CD4-positive, alpha-beta T cell treated with Interleukin-6 at 100 ng/mL for 8 hours (primary cell): ENCODE measurements around the gene THUMPD2.
"Not testable (repeated sequence)": the region's sequence is repeated elsewhere in the genome, so short reads cannot be mapped to it uniquely, and the experiment has no call there.

Source experiments
- DNase-seq: peaks from one replicate; pipeline ENCODE4 v3.0.0-alpha.2; 2020; ENCODE audit warnings: mixed read lengths, low spot score

Gene THUMPD2, protein sequence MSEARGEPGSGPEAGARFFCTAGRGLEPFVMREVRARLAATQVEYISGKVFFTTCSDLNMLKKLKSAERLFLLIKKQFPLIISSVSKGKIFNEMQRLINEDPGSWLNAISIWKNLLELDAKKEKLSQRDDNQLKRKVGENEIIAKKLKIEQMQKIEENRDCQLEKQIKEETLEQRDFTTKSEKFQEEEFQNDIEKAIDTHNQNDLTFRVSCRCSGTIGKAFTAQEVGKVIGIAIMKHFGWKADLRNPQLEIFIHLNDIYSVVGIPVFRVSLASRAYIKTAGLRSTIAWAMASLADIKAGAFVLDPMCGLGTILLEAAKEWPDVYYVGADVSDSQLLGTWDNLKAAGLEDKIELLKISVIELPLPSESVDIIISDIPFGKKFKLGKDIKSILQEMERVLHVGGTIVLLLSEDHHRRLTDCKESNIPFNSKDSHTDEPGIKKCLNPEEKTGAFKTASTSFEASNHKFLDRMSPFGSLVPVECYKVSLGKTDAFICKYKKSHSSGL

DNA sequence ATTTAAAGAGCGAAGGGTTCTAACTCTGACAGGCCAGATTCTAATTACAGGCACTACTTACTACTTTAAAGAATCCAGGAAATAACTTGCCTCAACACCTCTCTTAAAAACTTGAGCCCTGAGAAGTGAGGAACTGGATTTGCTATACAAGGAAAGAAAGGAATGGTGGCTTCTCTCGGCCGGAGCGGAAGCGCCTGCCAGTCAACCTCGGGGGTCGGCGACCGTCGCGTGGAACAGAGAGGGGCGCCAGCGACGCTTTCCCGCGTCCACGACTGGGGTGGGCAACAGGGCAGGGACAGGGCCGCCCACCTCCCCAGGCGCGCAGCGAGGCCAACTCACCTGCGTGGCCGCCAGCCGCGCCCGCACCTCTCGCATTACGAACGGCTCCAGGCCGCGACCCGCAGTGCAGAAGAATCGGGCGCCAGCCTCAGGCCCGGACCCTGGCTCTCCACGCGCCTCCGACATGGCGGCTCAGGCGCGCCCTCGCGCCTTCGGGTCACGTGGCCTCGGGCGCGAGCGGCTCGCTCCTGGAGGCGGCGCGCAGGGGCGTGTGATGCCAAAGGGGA is at the start of gene THUMPD2:
THUMPD2 (minus strand) TSS at position 484 of the 566 bp plus-strand sequence; CDS start at position 465, 19 bp downstream.
- DNase-seq: peak; percentile 46

DNA sequence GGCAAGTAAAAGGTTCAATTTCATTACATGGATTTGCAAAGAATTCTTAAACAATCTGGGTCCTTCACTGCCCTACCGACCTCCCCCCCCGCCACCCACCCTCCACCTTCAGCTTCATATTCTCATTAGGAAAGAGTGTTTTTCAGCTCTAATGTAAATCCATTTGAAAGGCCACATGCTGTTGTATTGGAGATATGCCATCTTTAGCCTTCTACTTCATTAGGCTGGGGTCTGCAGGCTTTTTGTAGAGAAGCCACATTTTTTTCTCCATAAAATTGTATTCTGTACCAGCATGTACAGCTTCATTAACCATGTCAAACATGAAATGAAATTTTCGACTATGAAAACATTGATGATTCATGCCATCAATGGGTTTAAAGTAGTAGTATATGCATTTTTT is 42.8 kb upstream of the THUMPD2 start:
- no peak for DNase-seq

DNA sequence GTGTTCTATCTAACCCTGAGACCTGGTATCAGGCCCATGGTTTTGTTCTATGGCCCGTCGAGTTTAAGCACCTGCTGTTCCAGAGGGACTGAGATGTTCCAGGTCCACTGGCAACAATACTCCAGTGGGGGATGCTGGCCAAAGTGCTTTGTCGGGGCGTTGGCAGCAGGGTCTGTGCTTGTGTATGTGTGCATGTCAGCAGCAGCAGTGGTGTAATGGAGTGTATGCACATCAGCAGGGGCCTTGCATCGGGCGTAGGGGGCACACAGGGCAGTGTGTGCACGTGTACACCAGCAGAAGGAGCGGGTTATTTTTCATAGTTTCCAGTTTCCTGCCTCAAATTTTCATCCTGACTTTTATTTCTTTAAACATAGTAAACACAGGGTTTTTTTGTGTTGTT is 37.8 kb upstream of the THUMPD2 start:
- DNase-seq: no peak

DNA sequence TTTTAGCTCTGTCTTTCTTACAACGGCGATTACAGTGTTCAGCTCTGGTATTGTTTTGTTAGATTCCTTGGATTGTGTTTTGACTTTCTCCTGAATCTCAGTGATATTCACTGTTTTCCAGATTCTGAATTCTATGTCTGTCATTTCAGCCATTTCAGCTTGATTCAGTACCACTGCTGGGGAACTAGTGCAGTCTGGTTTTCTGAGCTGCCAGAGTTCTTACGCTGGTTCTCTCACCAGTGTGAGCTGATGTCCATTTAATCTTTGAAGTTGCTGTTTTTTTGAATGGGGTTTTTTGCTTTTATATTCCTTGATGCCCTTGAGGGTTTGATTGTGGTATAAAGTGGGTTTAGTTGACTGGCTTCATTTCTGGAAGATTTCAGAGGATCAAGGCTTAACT is 37.4 kb upstream of the THUMPD2 start:
- no peak for DNase-seq

DNA sequence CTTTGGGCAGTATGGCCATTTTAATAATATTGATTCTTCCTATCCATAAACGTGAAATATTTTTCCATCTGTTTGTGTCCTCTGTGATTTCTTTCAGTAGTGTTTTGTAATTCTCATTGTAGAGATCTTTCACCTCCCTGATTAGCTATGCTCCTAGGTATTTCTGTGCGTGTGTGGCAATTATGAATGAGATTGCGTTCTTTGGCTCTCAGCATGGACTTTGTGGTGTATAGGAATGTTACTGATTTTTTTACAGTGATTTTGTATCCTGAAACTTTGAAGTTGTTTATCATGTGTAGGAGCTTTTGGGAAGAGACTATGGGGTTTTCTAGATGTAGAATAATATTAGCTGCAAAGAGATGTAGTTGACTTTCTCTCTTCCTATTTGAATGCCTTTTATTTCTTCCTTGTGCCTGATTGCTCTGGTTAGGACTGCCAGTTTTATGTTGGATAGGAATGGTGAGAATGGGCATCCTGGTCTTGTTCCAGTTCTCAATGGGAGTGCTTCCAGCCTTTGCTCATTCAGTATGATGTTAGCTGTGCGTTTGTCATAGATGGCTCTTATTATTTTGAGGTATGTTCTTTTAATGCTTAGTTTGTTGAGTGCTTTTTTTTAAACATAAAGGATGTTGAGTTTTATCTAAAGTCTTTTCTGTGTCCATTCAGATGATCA is 27.0 kb upstream of the THUMPD2 start:
- DNase-seq: no peak

DNA sequence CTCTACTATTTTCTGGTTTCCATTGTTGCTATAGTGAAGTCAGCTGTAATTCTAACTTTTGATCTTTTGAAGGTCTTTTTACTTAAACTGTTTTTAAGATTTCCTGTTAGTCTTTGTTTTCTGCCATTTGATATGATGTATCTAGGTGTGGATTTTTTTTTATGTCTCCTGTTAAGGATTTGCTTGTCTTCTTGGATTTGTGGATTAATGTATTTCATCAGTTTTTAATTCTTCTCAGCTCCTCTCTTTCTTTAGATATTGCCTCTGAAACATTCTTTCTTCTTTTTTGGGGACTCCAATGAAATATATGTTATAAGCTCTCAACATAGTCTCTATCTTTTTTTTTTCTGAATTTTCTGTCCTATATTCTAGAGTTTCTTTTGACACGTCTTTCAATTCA is 24.8 kb upstream of the THUMPD2 start:
- DNase-seq: no peak

DNA sequence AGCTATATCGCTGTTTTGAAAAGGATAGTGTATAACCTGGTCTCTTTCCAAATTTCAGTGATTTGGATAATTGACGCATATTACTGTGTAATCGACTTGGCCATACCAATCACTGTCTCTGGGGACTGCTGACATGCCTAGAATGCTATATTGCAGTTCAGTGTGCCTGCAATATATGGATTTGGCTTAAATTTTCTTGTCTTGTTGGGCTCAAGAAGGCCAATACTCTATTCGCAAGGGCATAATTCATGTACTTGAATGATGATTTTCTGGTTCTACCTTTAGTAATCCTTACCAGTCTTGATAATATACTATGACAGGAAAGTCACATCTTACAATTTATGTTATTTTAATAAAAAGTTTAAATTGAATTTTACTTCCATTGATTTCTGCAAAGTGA is 21.7 kb upstream of the THUMPD2 start:
- DNase-seq: no peak

DNA sequence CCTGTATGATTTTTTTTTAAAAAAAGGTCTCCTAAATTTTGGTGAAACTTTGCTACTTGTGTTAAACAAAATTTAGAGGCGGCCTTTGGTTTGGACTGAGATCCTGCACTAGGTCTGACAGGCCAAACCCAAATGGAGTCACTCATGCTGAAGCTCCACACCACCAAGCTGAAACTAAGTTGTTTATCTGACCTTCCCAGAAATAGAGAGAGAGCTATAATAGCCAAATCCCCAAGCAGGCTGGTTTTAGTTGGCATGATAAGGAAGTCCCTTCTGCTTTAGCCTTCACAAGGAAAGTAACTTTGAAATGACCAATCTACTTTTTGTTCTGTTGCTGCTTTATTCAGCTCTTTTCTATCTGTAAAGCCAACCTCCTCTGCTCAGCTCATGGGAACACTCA is 17.1 kb upstream of the THUMPD2 start:
- DNase-seq: no peak

DNA sequence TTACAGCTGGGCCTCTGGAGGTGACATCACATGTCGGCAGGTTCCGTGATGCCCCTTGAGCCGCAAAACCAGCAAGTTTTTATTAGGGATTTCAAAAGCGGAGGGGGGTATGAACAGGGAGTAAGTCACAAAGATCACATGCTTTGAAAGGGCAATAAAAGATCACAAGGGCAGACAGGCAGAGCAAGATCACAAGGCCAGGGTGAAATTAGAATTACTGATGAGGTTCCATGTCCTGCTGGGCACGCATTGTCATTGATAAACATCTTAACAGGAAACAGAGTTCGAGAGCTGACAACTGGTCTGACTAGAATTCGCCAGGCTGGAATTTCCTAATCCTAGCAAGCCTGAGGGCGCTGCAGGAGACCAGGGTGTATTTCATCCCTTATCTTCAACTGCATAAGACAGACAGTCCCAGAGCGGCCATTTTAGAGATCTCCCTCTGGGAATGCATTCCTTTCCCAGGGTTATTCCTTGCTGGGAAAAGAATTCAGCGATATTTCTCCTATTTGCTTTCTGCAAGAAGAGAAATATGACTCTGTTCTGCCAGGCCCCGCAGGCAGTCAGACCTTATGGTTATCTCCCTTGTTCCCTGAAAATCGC is 11.3 kb upstream of the THUMPD2 start:
- DNase-seq: not testable (repeated sequence)

DNA sequence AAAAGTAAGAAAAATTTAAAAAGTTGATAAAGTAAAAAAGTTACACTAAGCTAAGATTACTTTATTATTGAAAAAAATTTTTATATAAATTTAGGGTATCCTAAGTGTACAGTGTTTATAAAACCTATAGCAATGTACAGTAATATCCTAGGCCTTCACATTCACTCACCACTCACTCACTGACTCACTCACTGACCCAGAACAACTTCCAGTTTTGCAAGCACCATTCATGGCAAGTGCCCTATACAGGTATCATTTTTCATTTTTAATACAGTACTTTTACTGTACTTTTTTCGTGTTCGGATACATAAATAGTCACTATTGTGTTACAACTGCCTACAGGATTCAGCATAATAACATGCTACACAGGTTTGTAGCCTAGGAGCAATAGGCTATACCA is 8.9 kb upstream of the THUMPD2 start:
- no peak for DNase-seq

DNA sequence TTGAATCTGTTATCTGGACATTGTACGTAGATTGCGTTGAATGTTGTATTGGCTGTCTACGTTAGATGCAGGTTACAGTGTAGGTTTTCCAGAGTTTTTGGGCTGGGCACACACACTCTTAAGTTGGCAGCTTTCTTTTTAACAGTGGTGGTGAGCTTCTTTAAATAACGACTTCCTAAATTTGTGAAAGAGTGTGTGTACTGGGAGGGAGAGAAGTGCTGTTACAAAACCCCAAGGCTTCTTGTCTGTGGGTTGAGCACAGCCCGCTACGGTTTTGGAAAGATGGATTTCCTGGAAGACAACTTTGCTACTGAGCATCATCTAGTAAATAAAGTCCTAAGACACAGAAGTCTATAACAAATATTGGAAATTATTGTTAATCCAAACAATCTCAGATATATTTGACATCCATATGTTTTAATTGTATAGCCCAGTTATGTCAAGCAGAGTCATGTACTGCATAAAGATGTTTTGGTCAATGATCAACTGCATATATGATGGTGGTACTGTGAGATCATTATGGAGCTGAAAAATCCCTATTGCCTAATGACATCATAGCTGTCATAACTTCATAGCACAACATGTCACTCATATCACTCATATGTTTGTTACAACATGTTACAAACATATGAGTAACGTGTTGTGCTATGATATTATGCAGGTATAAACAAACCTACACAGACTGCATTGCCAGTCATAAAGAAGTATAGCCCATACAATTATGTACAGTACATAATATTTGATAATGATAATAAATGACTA is 7.9 kb upstream of the THUMPD2 start:
- no peak for DNase-seq

DNA sequence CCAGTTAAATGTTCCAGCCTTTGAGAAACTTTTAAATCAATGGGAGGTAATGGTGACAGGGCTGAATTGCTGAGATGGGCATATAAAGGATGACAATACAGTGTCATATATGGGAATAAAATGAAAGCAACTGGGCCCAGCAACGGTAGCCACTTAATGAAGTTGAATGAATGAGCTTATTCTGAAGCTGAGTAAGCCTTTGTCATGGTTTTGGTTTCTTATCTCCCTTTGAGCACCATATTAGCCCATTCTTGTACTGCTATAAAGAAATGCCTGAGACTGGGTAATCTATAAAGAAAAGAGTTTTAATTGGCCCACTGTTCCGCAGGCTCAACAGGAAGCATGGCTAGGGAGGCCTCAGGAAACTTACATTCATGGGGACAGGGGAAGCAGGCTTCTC is 3.5 kb upstream of the THUMPD2 start:
- no peak for DNase-seq

DNA sequence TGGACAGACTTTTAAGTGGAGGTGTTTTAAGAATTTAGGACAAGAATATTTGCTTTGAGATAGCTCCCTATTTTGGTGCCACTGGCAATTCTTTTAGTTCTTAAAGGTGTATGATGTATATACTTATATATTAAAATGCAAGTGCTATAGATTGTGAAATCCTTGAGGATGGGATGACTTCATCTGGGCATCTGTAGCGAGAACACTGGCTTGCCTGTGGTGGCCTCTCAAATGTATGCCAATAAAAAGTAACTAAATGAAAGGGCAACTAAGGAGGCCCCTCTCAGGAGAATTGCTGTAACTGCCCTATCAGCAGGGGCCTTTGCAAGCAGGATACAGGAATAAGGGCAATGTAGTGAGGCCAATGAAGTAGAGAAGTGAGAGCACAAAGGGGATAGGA is 2.6 kb upstream of the THUMPD2 start:
- no peak for DNase-seq

DNA sequence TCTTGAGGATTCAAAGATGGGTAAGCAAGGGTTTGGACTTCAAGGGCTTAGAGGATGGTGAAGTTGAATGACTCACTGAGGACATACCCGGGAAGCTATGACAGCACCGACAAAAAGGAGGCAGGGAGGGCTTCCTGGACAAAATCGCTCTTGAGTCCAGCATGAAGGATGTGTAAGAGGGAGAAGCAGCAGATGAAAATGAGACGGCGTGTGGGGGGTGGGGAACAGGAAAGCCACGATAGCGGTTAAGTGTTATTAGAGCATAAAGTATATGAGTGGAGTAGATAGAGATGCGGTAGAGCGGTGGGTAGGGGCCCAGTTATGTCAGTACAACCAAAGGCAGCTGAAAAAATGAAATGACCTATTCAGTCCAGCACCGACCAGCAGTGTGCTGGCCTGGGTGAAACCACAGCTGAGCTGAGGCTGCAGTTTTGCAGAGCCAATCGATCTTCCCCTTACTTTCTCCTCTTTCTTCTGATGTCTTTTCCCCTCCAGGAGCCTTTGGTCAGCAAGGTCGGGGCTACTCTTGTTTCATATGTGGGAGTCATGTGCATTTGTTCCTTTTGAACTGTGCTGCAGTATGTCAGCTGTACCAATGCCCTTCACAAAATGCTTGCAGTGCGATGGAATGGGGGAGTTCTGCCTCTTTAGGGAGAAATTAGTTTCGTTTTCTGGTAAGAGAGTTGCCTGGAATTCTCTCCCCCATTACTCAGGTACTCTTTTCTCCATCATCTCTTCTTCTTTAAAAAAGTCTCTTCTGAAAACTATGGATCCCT is 2.0 kb upstream of the THUMPD2 start:
- DNase-seq: peak; percentile 1

DNA sequence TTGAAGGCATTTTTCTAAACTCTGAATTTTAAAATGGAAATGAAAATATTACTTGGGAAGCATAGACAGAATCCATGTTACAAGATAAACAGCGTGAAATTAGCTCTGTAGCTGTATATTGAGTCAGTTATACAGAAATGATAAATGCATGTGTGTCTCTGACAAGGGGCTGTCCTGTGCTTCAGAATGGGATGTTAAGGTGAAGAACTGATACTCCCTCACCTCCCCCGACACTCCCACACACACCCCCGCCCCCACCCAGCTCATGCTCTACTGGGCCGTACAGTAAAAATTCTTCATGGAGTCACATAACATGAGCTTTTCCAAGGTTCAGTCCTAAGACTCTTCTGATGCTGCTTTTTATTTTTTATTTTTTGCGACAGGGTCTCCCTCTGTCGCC is 869 bp upstream of the THUMPD2 start:
- DNase-seq: no peak

DNA sequence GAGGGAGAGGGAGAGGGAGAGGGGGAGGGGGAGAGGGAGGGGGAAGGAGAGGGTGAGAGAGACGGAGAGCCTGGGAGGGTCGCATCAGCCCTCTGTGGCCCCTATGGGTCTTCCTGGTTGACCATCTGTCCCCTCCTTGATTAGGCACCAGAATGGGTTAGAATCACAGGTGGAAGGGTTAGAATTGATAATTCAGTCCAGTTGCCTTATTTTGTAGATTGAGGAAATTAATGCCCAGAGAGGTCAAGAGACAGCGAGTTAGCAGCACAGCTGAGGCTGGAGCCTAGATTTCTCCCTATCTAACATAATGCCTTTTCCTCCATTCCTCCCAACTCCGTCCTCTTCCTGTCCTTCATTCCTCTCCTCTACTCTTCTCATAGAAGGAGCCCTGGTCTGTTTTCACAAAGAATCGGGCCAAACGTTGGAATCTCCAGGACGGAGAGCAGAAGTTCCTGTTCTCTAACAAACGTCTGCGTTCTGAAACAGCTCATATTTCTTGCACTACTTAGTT is 338 bp upstream of the THUMPD2 start:
- no peak for DNase-seq

DNA sequence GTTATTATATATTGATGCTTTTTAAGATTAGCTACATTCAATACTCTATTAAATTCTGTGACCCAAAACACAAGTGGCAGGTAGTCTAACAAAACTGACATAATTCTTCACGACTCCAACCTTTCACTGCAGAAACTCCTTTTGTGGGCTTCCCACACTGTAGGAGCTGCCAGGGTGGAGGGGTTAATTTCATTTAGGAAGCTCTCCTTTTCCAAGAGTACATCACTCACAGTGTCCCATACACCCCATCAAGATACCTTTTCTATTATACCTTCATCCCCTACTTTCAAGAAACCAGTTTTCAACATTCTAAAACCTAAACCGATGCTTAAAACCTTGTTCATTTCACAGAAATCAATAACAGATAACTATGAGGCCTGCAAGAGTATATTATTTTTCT is 825 bp downstream of the THUMPD2 start:
- no peak for DNase-seq

DNA sequence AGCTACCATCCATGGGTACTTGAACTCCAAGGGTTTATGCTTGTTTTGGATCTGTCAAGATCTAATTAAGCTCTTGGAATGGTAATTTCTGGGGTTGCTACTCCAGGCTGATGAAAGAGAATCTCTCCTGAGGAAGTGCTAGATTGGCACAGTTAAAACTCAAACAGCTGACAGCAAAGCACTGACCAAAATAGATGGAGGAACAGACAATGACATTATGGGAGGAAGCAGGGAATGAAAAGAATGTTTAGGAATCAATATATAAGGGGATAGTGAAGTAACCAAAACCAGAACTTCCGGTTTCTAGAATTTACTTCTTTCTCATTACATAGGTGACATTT is 6.3 kb downstream of the THUMPD2 start:
- no peak for DNase-seq

DNA sequence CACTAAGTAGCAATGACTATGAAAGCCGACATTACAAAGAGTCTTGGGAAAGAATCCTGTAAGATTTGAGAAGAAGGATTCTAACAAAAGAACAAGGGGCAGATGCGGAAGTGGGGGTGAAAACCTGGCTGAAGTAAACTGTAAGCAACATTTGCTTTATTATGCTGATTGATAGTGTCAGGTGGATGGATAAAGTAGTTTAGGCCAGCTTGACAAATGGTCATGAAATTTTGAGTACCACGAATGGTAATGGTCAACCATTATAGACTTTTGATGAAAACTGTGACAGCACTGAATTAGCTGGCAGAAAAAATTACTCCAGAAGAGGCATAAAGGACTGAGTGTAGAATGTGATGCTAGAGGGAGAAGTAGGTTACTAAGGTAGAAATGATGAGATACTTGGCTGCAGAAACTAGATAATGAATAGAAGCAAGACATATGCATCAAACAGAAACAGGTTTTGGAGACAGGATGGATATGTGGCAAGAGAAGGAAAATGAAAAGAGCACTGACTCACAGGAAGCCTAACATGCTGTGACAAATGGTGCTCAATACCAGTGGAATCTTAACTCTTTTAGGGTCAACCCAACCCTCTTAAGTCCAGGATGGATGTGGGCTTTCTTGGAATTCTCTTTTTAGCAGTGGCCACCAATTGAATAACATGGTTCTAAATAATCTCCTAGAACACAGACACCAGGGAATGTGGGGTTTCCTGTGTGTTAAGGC is 6.8 kb downstream of the THUMPD2 start:
- DNase-seq: no peak

DNA sequence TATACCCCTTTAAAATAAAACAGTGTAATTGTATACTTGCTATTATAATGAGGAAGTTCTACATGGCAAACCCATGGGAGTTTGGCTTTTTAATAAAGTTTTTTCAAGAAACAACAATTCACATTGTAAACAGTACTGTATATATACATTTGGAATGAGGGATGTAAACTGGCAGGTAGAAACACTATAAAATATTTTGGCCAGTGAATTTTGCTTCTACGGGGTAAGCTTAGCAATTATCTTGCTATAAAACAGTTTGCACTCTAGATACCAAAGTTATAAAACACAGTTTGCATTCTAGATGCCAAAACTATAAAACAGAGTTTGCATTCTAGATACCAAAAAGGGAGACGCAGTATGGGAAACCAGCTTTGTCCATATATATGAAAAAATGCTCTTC is 16.6 kb downstream of the THUMPD2 start:
- no peak for DNase-seq
